Dermis blood vessel endothelial cell (primary cell): ENCODE measurements around the gene MYBPH. TPM values are rescaled to one million over a fixed set of nuclear protein-coding genes. Genes with fewer than 3 reads are reported as not detected.
A peak's percentile ranks its signal among the peaks of the same experiment; 100 is the strongest.

Experiments used
- DNase-seq: peaks from one replicate; pipeline ENCODE4 v3.0.0; 2010
- total RNA-seq: library from RNA; depleted of rRNA; stranded (reverse); fragments of >200 nt; gene quantifications from 2 replicates; pipeline ENCODE4 v1.2.3, GENCODE V29; 2014

Gene MYBPH
- not detected in 2 replicates for total RNA-seq

GRCh38 chr1:203175237-203175826 is at the start of gene MYBPH:
Gene MYBPH, minus strand, starts transcription at chr1:203175826. Its CDS starts 71 bp downstream, at chr1:203175755.
- no peak for DNase-seq

- no peak for DNase-seq
These were observed 49.4 kb upstream of the MYBPH start for GRCh38 chr1:203225071-203225470.

- DNase-seq: no peak
These were observed 47.6 kb upstream of the MYBPH start for GRCh38 chr1:203223012-203223775.

- DNase-seq: peak; percentile 8
These were observed 44.3 kb upstream of the MYBPH start for GRCh38 chr1:203219934-203220333.

GRCh38 chr1:203219171-203219570 is 43.5 kb upstream of the MYBPH start:
- DNase-seq: no peak

- no peak for DNase-seq
These were observed 42.0 kb upstream of the MYBPH start for GRCh38 chr1:203217668-203218067.

GRCh38 chr1:203217139-203217655 is 41.6 kb upstream of the MYBPH start:
- no peak for DNase-seq

- peak; percentile 86 for DNase-seq
These were observed 40.9 kb upstream of the MYBPH start for GRCh38 chr1:203216274-203217138.

- peak; percentile 7 for DNase-seq
These were observed 39.9 kb upstream of the MYBPH start for GRCh38 chr1:203215573-203215972.

- DNase-seq: no peak
These were observed 39.2 kb upstream of the MYBPH start for GRCh38 chr1:203214871-203215270.

GRCh38 chr1:203213126-203213525 is 37.5 kb upstream of the MYBPH start:
- no peak for DNase-seq

- no peak for DNase-seq
These were observed 36.2 kb upstream of the MYBPH start for GRCh38 chr1:203211812-203212211.

- DNase-seq: no peak
These were observed 35.4 kb upstream of the MYBPH start for GRCh38 chr1:203210988-203211387.

- no peak for DNase-seq
These were observed 34.7 kb upstream of the MYBPH start for GRCh38 chr1:203210350-203210749.

GRCh38 chr1:203208181-203208580 is 32.6 kb upstream of the MYBPH start:
- DNase-seq: no peak

- no peak for DNase-seq
These were observed 32.1 kb upstream of the MYBPH start for GRCh38 chr1:203207751-203208150.

- DNase-seq: peak; percentile 28
These were observed 30.6 kb upstream of the MYBPH start for GRCh38 chr1:203206129-203206687.

- no peak for DNase-seq
These were observed 29.1 kb upstream of the MYBPH start for GRCh38 chr1:203204756-203205155.

GRCh38 chr1:203202431-203203245 is 27.0 kb upstream of the MYBPH start:
- no peak for DNase-seq

GRCh38 chr1:203201516-203202205 is 26.0 kb upstream of the MYBPH start:
- DNase-seq: no peak

- no peak for DNase-seq
These were observed 25.3 kb upstream of the MYBPH start for GRCh38 chr1:203200916-203201315.
